Measurements from ENCODE around the gene RPS6KB2.
A peak's percentile ranks its signal among the peaks of the same experiment; 100 is the strongest.
"Not testable (repeated sequence)": the region's sequence is repeated elsewhere in the genome, so short reads cannot be mapped to it uniquely, and the experiment has no call there.

RPS6KB2 gene

GRCh38 chr11:67410984-67411784, 17.1 kb upstream of the RPS6KB2 start:
- DNase-seq: no peak

- DNase-seq: no peak
Measured at GRCh38 chr11:67411785-67412152, 16.5 kb upstream of the RPS6KB2 start.

- DNase-seq: no peak
Measured at GRCh38 chr11:67412495-67413179, 15.7 kb upstream of the RPS6KB2 start.

GRCh38 chr11:67413266-67413849, 14.9 kb upstream of the RPS6KB2 start:
- DNase-seq: no peak

GRCh38 chr11:67415501-67416304, 12.6 kb upstream of the RPS6KB2 start, which contains the start of gene CARNS1:
CARNS1 (plus strand) TSS chr11:67415678; CDS start chr11:67416200, 522 bp downstream.
- peak; percentile 39 for DNase-seq

- peak; percentile 83 for DNase-seq
Measured at GRCh38 chr11:67416416-67417335, 11.6 kb upstream of the RPS6KB2 start.

- DNase-seq: peak; percentile 35
Measured at GRCh38 chr11:67417425-67417824, 10.9 kb upstream of the RPS6KB2 start.

GRCh38 chr11:67418476-67419281, 9.6 kb upstream of the RPS6KB2 start:
- DNase-seq: peak; percentile 62

GRCh38 chr11:67419325-67420049, 8.8 kb upstream of the RPS6KB2 start:
- DNase-seq: peak; percentile 28

- DNase-seq: peak; percentile 35
Measured at GRCh38 chr11:67420147-67420645, 8.1 kb upstream of the RPS6KB2 start.

GRCh38 chr11:67420646-67421429, 7.5 kb upstream of the RPS6KB2 start:
- peak; percentile 100 for DNase-seq

- no peak for DNase-seq
Measured at GRCh38 chr11:67421430-67422031, 6.8 kb upstream of the RPS6KB2 start.

GRCh38 chr11:67422891-67423290, 5.4 kb upstream of the RPS6KB2 start:
- DNase-seq: no peak

GRCh38 chr11:67423466-67423865, 4.8 kb upstream of the RPS6KB2 start:
- no peak for DNase-seq

GRCh38 chr11:67423891-67424613, 4.2 kb upstream of the RPS6KB2 start:
- no peak for DNase-seq

- DNase-seq: not testable (repeated sequence)
Measured at GRCh38 chr11:67427364-67427859, 882 bp upstream of the RPS6KB2 start.

- no peak for DNase-seq
Measured at GRCh38 chr11:67429038-67429668, 859 bp downstream of the RPS6KB2 start.
